Liver (tissue), 9 donors: ENCODE data around the gene MRPS11. TPM values are rescaled to one million over a fixed set of nuclear protein-coding genes. Genes with fewer than 3 reads are reported as not detected.

Experiments used
- DNase-seq: peaks from one replicate; pipeline ENCODE4 v3.0.0-alpha.2; 2017; ENCODE audit warnings: low spot score
- H3K27ac ChIP-seq, 2 donors: one replicate each; pipeline ENCODE4 v1.7.0; 2013; ENCODE audit warnings: inconsistent platforms in 2 of 2, low read length in 2 of 2, control low read depth in 1 of 2, low read depth in 1 of 2, mild to moderate bottlenecking in 1 of 2
- H3K27me3 ChIP-seq, 4 donors: one replicate each; pipeline versions ENCODE4 v1.6.1 to v1.7.0; 2013; ENCODE audit warnings: low read length in 3 of 4, inconsistent platforms in 1 of 4, mild to moderate bottlenecking in 1 of 4, moderate library complexity in 1 of 4; ENCODE audit not compliant: control insufficient read depth in 4 of 4, insufficient read depth in 4 of 4
- H3K36me3 ChIP-seq, 4 donors: one replicate each; pipeline versions ENCODE4 v1.6.1 to v1.7.0; 2013; ENCODE audit warnings: low read length in 3 of 4, mild to moderate bottlenecking in 3 of 4, low read depth in 1 of 4, moderate library complexity in 1 of 4; ENCODE audit not compliant: control insufficient read depth in 4 of 4, insufficient read depth in 3 of 4
- H3K4me1 ChIP-seq, 4 donors: one replicate each; pipeline versions ENCODE4 v1.6.1 to v1.7.0; 2013; ENCODE audit warnings: low read length in 3 of 4, mild to moderate bottlenecking in 3 of 4, moderate library complexity in 1 of 4; ENCODE audit not compliant: control insufficient read depth in 4 of 4, insufficient read depth in 4 of 4
- H3K4me3 ChIP-seq, 3 donors: one replicate each; pipeline versions ENCODE4 v1.6.1 to v1.7.0; 2013; ENCODE audit warnings: low read length in 3 of 3, control low read depth in 1 of 3, low read depth in 1 of 3, mild to moderate bottlenecking in 1 of 3
- H3K9ac ChIP-seq, 2 donors: one replicate each; pipeline ENCODE4 v1.7.0; 2013; ENCODE audit warnings: low read length in 2 of 2, mild to moderate bottlenecking in 2 of 2, moderate library complexity in 2 of 2, control low read depth in 1 of 2, low read depth in 1 of 2
- H3K9me3 ChIP-seq, 4 donors: one replicate each; pipeline versions ENCODE4 v1.6.1 to v1.7.0; 2013; ENCODE audit warnings: low read length in 3 of 4; ENCODE audit not compliant: control insufficient read depth in 4 of 4
- EGR1 ChIP-seq, 2 donors: IDR thresholded peaks; 2 replicates each; pipeline ENCODE4 v1.6.1; 2016 to 2018; ENCODE audit warnings: antibody characterized with exemption in 2 of 2, low read depth in 2 of 2
- FOXA1 ChIP-seq: IDR thresholded peaks from 2 replicates; pipeline ENCODE4 v1.6.1; 2016; ENCODE audit warnings: antibody characterized with exemption
- FOXA2 ChIP-seq: IDR thresholded peaks from 2 replicates; pipeline ENCODE4 v1.6.1; 2016; ENCODE audit warnings: antibody characterized with exemption
- GABPA ChIP-seq, 2 donors: IDR thresholded peaks in 1 of 2; conservative IDR thresholded peaks in 1 of 2; 2 replicates each; pipeline ENCODE4 v1.6.1; 2016; ENCODE audit warnings: antibody characterized with exemption in 2 of 2, mild to moderate bottlenecking in 1 of 2, moderate library complexity in 1 of 2
- HNF4A ChIP-seq, 2 donors: conservative IDR thresholded peaks; 2 replicates each; pipeline ENCODE4 v1.6.1; 2016; ENCODE audit warnings: antibody characterized with exemption in 2 of 2, mild to moderate bottlenecking in 2 of 2
- HNF4G ChIP-seq: IDR thresholded peaks from 2 replicates; pipeline ENCODE4 v1.6.1; 2016; ENCODE audit warnings: antibody characterized with exemption
- JUND ChIP-seq, 2 donors: IDR thresholded peaks; 2 replicates each; pipeline ENCODE4 v1.6.1; 2016; ENCODE audit warnings: antibody characterized with exemption in 2 of 2
- NR2F2 ChIP-seq: IDR thresholded peaks from 2 replicates; pipeline ENCODE4 v1.6.1; 2016; ENCODE audit warnings: antibody characterized with exemption
- RAD21 ChIP-seq, 2 donors: IDR thresholded peaks; 2 replicates each; pipeline ENCODE4 v1.6.1; 2016; ENCODE audit warnings: antibody characterized with exemption in 2 of 2, mild to moderate bottlenecking in 2 of 2
- RXRA ChIP-seq, 2 donors: IDR thresholded peaks; 2 replicates each; pipeline ENCODE4 v1.6.1; 2017 to 2018; ENCODE audit warnings: antibody characterized with exemption in 2 of 2, mild to moderate bottlenecking in 1 of 2
- SP1 ChIP-seq: IDR thresholded peaks from 2 replicates; pipeline ENCODE4 v1.6.1; 2018; ENCODE audit warnings: antibody characterized with exemption, mild to moderate bottlenecking
- TAF1 ChIP-seq: conservative IDR thresholded peaks from 2 replicates; pipeline ENCODE4 v1.6.1; 2016; ENCODE audit warnings: antibody characterized with exemption, mild to moderate bottlenecking
- ZBTB33 ChIP-seq: IDR thresholded peaks from 2 replicates; pipeline ENCODE4 v1.6.1; 2016; ENCODE audit warnings: antibody characterized with exemption
- WGBS: extraction: QIAGEN DNeasy Blood & Tissue Kit; methylation state at CpG from one replicate; pipeline ENCODE4 v1.1.7; 2013; 5-methylcytosine and 5-hydroxymethylcytosine counted together
- polyA plus RNA-seq, 2 donors: library from polyadenylated mRNA; stranded (reverse) in 1 of 2; unstranded in 1 of 2; fragments of 200-250 nt in 1 of 2; fragments of >200 nt in 1 of 2; fragmentation: Nextera tagmentation in 1 of 2; extraction: Ambion mirVana in 1 of 2; gene quantifications; one replicate each; pipeline versions ENCODE4 v1.2.1 to v1.2.3, GENCODE V29; 2013 to 2015
- total RNA-seq, 2 donors: library from RNA; depleted of rRNA; stranded (reverse); fragments of >200 nt; gene quantifications; one replicate each; pipeline ENCODE4 v1.2.3, GENCODE V29; 2014
- TF ChIP-seq, protein P1 (sequence below): IDR thresholded peaks from 2 replicates; pipeline ENCODE4 v1.6.1; 2016; ENCODE audit warnings: antibody characterized with exemption
- TF ChIP-seq, protein P2 (sequence below): fragments of 150-350 bp; IDR thresholded peaks from 2 replicates; pipeline ENCODE4 v1.5.1; 2017; ENCODE audit warnings: improper control_type of control experiment, low read depth, low read length; ENCODE audit not compliant: missing input control
- TF ChIP-seq, protein P3 (sequence below): IDR thresholded peaks from 2 replicates; pipeline ENCODE4 v1.6.1; 2016; ENCODE audit warnings: antibody characterized with exemption
- TF ChIP-seq, protein P4 (sequence below): IDR thresholded peaks from 2 replicates; pipeline ENCODE4 v1.6.1; 2016; ENCODE audit warnings: antibody characterized with exemption, mild to moderate bottlenecking
- donor health status: healthy.
- donor health status: healthy.
- donor health status: healthy.
- donor health status: healthy.
- donor health status: healthy.

The MRPS11 gene
- total and polyA plus RNA-seq, 4 donors = 20.5 to 54.4 (median 32.3) TPM

DNA sequence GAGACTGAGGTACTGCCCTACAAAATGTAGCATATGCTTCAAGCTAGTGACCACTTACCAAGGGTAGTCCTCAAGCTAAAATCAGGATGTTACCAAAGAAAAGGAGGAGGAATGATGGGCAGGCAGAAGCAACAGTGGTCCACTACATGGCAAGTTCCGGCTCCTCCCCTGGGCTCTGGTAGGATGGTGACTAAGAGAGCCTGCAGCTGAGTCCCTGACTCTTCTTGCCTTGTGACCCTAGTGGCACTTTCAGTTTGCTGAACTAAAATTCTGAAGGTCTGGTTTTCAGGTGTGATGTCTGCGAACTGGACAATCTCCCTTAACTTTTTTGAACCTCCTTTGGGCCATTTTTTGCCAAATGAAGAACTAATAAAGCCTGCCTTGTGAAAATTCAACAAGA lies 41.2 kb upstream of the MRPS11 start:
- WGBS = 59% methylated on average over 2 of the region's 2 CpGs
- Histone ChIP-seq H3K9ac (no peak overlapping the region), H3K9me3 (peaks cover 0 to 4% (median 0%) of the 10 kb centered on the region in 4 donors), H3K36me3 (no peaks in the 10 kb centered on the region), H3K4me1 (no peaks in the 10 kb centered on the region), H3K4me3 (no peak overlapping the region), H3K27me3 (peaks cover 0 to 12% (median 0%) of the 10 kb centered on the region in 4 donors), H3K27ac (no peak overlapping the region)
- TF ChIP-seq FOXA1 (no peak), NR2F2 (no peak), FOXA2 (no peak), TAF1 (no peak), HNF4A (conservative IDR thresholded peaks at IDR 0.05) (no peak), HNF4G (no peak), RAD21 (IDR thresholded peaks at IDR 0.05) (no peak), JUND (IDR thresholded peaks at IDR 0.05) (no peak), SP1 (no peak)
- TF ChIP-seq, protein P1, sequence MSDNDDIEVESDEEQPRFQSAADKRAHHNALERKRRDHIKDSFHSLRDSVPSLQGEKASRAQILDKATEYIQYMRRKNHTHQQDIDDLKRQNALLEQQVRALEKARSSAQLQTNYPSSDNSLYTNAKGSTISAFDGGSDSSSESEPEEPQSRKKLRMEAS = no peak
- TF ChIP-seq, protein P2, sequence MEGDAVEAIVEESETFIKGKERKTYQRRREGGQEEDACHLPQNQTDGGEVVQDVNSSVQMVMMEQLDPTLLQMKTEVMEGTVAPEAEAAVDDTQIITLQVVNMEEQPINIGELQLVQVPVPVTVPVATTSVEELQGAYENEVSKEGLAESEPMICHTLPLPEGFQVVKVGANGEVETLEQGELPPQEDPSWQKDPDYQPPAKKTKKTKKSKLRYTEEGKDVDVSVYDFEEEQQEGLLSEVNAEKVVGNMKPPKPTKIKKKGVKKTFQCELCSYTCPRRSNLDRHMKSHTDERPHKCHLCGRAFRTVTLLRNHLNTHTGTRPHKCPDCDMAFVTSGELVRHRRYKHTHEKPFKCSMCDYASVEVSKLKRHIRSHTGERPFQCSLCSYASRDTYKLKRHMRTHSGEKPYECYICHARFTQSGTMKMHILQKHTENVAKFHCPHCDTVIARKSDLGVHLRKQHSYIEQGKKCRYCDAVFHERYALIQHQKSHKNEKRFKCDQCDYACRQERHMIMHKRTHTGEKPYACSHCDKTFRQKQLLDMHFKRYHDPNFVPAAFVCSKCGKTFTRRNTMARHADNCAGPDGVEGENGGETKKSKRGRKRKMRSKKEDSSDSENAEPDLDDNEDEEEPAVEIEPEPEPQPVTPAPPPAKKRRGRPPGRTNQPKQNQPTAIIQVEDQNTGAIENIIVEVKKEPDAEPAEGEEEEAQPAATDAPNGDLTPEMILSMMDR = no peak
- TF ChIP-seq, protein P3, sequence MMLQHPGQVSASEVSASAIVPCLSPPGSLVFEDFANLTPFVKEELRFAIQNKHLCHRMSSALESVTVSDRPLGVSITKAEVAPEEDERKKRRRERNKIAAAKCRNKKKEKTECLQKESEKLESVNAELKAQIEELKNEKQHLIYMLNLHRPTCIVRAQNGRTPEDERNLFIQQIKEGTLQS = no peak
- DNase-seq = no peak

- H3K27ac ChIP-seq = no peak overlapping the region
- no peak for DNase-seq
- peaks cover 0 to 9% (median 0%) of the 10 kb centered on the region in 4 donors for H3K27me3 ChIP-seq
- WGBS = 46% methylated on average over 9 of the region's 9 CpGs
- TF ChIP-seq, protein P4, sequence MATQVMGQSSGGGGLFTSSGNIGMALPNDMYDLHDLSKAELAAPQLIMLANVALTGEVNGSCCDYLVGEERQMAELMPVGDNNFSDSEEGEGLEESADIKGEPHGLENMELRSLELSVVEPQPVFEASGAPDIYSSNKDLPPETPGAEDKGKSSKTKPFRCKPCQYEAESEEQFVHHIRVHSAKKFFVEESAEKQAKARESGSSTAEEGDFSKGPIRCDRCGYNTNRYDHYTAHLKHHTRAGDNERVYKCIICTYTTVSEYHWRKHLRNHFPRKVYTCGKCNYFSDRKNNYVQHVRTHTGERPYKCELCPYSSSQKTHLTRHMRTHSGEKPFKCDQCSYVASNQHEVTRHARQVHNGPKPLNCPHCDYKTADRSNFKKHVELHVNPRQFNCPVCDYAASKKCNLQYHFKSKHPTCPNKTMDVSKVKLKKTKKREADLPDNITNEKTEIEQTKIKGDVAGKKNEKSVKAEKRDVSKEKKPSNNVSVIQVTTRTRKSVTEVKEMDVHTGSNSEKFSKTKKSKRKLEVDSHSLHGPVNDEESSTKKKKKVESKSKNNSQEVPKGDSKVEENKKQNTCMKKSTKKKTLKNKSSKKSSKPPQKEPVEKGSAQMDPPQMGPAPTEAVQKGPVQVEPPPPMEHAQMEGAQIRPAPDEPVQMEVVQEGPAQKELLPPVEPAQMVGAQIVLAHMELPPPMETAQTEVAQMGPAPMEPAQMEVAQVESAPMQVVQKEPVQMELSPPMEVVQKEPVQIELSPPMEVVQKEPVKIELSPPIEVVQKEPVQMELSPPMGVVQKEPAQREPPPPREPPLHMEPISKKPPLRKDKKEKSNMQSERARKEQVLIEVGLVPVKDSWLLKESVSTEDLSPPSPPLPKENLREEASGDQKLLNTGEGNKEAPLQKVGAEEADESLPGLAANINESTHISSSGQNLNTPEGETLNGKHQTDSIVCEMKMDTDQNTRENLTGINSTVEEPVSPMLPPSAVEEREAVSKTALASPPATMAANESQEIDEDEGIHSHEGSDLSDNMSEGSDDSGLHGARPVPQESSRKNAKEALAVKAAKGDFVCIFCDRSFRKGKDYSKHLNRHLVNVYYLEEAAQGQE = no peak
- no peak for TF ChIP-seq HNF4A (conservative IDR thresholded peaks at IDR 0.05)
- no peak for TF ChIP-seq ZBTB33
- TF ChIP-seq, protein P2 = no peak
- no peak for TF ChIP-seq FOXA2
- no peak for TF ChIP-seq RAD21 (IDR thresholded peaks at IDR 0.05)
- no peak for TF ChIP-seq NR2F2
- no peak for TF ChIP-seq HNF4G
- TF ChIP-seq JUND (IDR thresholded peaks at IDR 0.05) = no peak
- TF ChIP-seq, protein P1 = no peak
- TF ChIP-seq GABPA (IDR thresholded peaks at IDR 0.05 in 1 of 2, conservative IDR thresholded peaks at IDR 0.05 in 1 of 2) = no peak
- TF ChIP-seq FOXA1 = no peak
- TF ChIP-seq RXRA (IDR thresholded peaks at IDR 0.05) = no peak
- TF ChIP-seq TAF1 = no peak
- TF ChIP-seq, protein P3 = no peak
- no peak for TF ChIP-seq SP1
- TF ChIP-seq EGR1 (IDR thresholded peaks at IDR 0.05; ENCODE audit: low read depth in 2 of 2) = no peak
- no peak overlapping the region for H3K9ac ChIP-seq
- H3K9me3 ChIP-seq = peaks cover 0 to 4% (median 0%) of the 10 kb centered on the region in 4 donors
- no peak overlapping the region for H3K4me3 ChIP-seq
- no peaks in the 10 kb centered on the region for H3K36me3 ChIP-seq
- H3K4me1 ChIP-seq = no peaks in the 10 kb centered on the region
Measured at GRCh38 chr15:88428053-88428452, 39.5 kb upstream of the MRPS11 start.
